ENCODE measurements around the gene ETV4.
"Not testable (repeated sequence)": the region's sequence is repeated elsewhere in the genome, so short reads cannot be mapped to it uniquely, and the experiment has no call there.

The ETV4 gene

DNA sequence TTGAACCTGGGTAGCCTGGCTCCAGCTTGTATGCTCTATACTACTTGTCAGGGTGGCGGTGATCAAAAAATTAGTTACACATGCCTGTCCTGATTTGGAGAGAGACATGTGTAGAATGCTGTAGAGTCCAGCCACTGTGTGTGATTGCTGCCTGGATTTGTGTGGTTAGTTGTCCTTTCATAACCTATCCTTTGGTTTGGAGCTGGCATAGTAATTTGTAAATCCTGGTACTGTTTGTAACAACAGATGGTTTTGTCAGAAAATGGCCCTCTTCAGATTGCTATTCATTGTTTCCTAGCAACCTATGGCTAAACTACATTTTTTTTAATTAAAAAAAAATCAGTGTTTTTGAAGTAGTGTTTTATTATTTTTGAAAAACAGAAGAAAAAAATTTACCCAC is 30.5 kb downstream of the ETV4 start:
- no peaks in the 10 kb centered on the region for H3K4me1 ChIP-seq (ENCODE audit: control insufficient read depth, insufficient read depth, low read length)
- no peak overlapping the region for H3K27ac ChIP-seq (ENCODE audit: low read depth, low read length)
- no peaks in the 10 kb centered on the region for H3K27me3 ChIP-seq (ENCODE audit: control insufficient read depth, insufficient read depth, low read length)
- no peak overlapping the region for H3K4me3 ChIP-seq (ENCODE audit: low read length)
- peaks cover 16% of the 10 kb centered on the region for H3K36me3 ChIP-seq (ENCODE audit: control insufficient read depth, insufficient read depth, low read length)
- H3K9ac ChIP-seq (ENCODE audit: low read length): no peak overlapping the region

DNA sequence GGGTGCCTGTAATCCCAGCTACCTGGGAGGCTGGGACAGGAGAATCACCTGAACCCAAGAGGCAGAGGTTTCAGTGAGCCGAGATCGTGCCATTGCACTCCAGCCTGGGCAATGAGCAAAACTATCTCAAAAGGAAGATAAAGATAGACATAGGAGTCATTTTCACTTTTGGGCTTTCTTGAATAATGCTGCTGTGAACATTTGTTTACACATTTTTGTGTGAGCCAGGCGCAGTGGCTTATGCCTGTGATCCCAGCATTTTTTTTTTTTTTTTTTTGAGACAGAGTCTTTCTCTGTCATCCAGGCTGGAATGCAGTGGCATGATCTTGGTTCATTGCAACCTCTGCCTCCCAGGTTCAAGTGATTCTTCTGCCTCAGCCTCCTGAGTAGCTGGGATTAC is 34.9 kb downstream of the ETV4 start:
- H3K4me3 ChIP-seq (ENCODE audit: low read length); H3K27me3 ChIP-seq (ENCODE audit: control insufficient read depth, insufficient read depth, low read length); H3K4me1 ChIP-seq (ENCODE audit: control insufficient read depth, insufficient read depth, low read length); H3K9ac ChIP-seq (ENCODE audit: low read length); H3K27ac ChIP-seq (ENCODE audit: low read depth, low read length): not testable (repeated sequence)
- H3K36me3 ChIP-seq (ENCODE audit: control insufficient read depth, insufficient read depth, low read length): peaks cover 23% of the 10 kb centered on the region

GRCh38 chr17:43509440-43509839 is 36.7 kb downstream of the ETV4 start:
- not testable (repeated sequence) for H3K9ac ChIP-seq (ENCODE audit: low read length); H3K27me3 ChIP-seq (ENCODE audit: control insufficient read depth, insufficient read depth, low read length); H3K27ac ChIP-seq (ENCODE audit: low read depth, low read length); H3K4me1 ChIP-seq (ENCODE audit: control insufficient read depth, insufficient read depth, low read length); H3K4me3 ChIP-seq (ENCODE audit: low read length)
- H3K36me3 ChIP-seq (ENCODE audit: control insufficient read depth, insufficient read depth, low read length): peaks cover 32% of the 10 kb centered on the region

DNA sequence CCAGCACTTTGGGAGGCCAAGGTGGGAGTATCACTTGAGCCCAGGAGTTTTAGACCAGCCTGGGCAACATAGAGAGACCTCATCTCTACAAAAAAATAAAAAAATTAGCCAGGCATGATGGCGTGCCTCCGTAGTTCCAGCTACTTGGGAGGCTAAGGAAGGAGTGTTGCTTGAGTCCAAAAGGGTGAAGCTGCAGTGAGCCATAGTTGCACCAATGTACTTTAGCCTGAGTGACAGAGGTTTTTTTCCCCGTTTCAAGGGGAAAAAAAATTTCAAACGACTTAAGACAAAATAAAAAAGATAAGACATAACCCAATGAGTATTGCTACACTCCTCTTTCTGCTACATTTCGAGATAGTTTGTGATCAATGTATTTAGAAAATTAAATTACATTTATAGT is 55.5 kb downstream of the ETV4 start:
- no peak overlapping the region for H3K4me3 ChIP-seq (ENCODE audit: low read length)
- no peak overlapping the region for H3K9ac ChIP-seq (ENCODE audit: low read length)
- no peak overlapping the region for H3K27ac ChIP-seq (ENCODE audit: low read depth, low read length)
- peaks cover 24% of the 10 kb centered on the region for H3K36me3 ChIP-seq (ENCODE audit: control insufficient read depth, insufficient read depth, low read length)
- H3K4me1 ChIP-seq (ENCODE audit: control insufficient read depth, insufficient read depth, low read length): no peaks in the 10 kb centered on the region
- no peaks in the 10 kb centered on the region for H3K27me3 ChIP-seq (ENCODE audit: control insufficient read depth, insufficient read depth, low read length)

- Histone ChIP-seq H3K4me3 (ENCODE audit: low read length) (peak within 1 kb of the TSS; percentile 96), H3K9ac (ENCODE audit: low read length) (peak within 1 kb of the TSS; percentile 89), H3K27ac (ENCODE audit: low read depth, low read length) (peak within 1 kb of the TSS; percentile 87), H3K27me3 (ENCODE audit: control insufficient read depth, insufficient read depth, low read length) (no peaks in the 10 kb centered on the region), H3K36me3 (ENCODE audit: control insufficient read depth, insufficient read depth, low read length) (no peaks in the 10 kb centered on the region), H3K4me1 (ENCODE audit: control insufficient read depth, insufficient read depth, low read length) (peaks cover 12% of the 10 kb centered on the region)
Observed at GRCh38 chr17:43483674-43484551, 62.2 kb downstream of the ETV4 start, which contains the start of gene DHX8. Gene DHX8 (plus strand): TSS chr17:43483975. CDS start chr17:43484038, 63 bp downstream.

- Histone ChIP-seq H3K4me1 (ENCODE audit: control insufficient read depth, insufficient read depth, low read length) (peaks cover 12% of the 10 kb centered on the region), H3K27me3 (ENCODE audit: control insufficient read depth, insufficient read depth, low read length) (no peaks in the 10 kb centered on the region), H3K9ac (ENCODE audit: low read length) (no peak overlapping the region), H3K4me3 (ENCODE audit: low read length) (no peak overlapping the region), H3K36me3 (ENCODE audit: control insufficient read depth, insufficient read depth, low read length) (no peaks in the 10 kb centered on the region), H3K27ac (ENCODE audit: low read depth, low read length) (no peak overlapping the region)
Observed at GRCh38 chr17:43482103-43483012, 63.8 kb downstream of the ETV4 start.

DNA sequence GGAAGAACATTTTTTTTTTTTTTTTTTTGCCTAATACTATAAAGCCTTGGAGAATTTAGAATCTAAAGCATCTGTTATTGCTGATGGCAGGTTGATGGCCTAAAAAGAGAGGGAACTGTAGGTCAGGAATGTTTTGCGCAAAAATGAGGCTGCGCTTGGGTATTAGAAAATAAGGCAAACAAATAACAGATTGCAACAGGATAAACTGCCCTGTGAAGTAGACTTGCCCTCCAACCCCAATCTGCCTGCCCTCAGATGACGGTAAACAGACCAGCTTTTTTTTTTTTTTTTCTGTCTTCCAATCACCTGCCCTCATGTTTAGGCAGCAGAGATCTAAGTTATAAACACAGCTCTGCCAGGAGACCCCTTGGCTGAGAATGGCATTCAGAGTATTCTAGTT is 66.2 kb downstream of the ETV4 start:
- no peak overlapping the region for H3K4me3 ChIP-seq (ENCODE audit: low read length)
- H3K36me3 ChIP-seq (ENCODE audit: control insufficient read depth, insufficient read depth, low read length): no peaks in the 10 kb centered on the region
- H3K27me3 ChIP-seq (ENCODE audit: control insufficient read depth, insufficient read depth, low read length): no peaks in the 10 kb centered on the region
- peaks cover 9% of the 10 kb centered on the region for H3K4me1 ChIP-seq (ENCODE audit: control insufficient read depth, insufficient read depth, low read length)
- no peak overlapping the region for H3K9ac ChIP-seq (ENCODE audit: low read length)
- no peak overlapping the region for H3K27ac ChIP-seq (ENCODE audit: low read depth, low read length)

Measured in rectal smooth muscle tissue (tissue), 1 donor.